ENCODE results near the gene IFNA14.
"Not testable (repeated sequence)": the region's sequence is repeated elsewhere in the genome, so short reads cannot be mapped to it uniquely, and the experiment has no call there.

Gene IFNA14

DNA sequence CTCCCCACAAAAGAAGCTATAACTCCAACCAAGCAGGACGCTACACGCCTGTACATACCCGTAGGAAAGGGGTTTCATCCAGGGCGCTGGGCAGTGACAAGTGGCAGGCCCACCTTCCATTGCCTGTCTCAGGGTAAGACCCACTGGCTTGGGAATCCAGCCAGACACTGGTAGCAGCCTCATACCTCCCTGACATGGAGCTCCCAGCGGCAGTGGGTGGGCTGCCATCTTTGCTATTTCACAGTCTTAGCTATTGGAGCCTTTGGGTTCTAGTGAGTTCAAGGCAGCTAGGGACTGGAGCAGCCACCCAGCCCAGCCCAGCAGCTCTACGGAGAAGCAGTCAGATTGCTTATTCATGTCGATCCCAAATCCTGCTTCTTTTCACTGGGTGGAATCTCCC is 29.5 kb downstream of the IFNA14 start (continued):
- TF ChIP-seq ZNF548 (tag by site-specific recombination; IDR thresholded peaks at IDR 0.05), result no peak
- TF ChIP-seq ZNF248 (tag by site-specific recombination; IDR thresholded peaks at IDR 0.05), result no peak
- TF ChIP-seq TCF7L2 (IDR thresholded peaks at IDR 0.05; ENCODE audit: borderline replicate concordance, low read depth, low read length), result no peak
- TF ChIP-seq, protein P1, sequence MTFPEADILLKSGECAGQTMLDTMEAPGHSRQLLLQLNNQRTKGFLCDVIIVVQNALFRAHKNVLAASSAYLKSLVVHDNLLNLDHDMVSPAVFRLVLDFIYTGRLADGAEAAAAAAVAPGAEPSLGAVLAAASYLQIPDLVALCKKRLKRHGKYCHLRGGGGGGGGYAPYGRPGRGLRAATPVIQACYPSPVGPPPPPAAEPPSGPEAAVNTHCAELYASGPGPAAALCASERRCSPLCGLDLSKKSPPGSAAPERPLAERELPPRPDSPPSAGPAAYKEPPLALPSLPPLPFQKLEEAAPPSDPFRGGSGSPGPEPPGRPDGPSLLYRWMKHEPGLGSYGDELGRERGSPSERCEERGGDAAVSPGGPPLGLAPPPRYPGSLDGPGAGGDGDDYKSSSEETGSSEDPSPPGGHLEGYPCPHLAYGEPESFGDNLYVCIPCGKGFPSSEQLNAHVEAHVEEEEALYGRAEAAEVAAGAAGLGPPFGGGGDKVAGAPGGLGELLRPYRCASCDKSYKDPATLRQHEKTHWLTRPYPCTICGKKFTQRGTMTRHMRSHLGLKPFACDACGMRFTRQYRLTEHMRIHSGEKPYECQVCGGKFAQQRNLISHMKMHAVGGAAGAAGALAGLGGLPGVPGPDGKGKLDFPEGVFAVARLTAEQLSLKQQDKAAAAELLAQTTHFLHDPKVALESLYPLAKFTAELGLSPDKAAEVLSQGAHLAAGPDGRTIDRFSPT (tag by site-specific recombination; IDR thresholded peaks at IDR 0.05), result no peak

DNA sequence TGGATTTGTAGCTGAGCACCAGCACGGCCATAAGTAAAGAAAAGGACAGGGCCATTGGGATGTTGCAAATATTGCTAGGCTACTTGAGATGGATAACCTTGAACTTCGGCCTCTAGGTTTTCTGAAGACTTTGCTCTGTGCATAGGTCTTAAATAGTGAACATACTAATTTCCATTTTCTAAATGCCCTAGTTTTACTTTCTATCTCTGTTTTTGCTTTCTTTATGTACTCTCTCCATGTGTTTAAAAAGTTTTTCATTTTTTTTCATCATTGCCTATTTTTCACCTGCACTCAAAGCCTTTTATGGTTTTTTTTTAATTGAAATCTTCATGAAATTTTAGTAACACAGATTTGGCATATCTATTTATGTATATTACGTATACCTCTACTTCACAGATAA is 32.8 kb downstream of the IFNA14 start, which contains the start of gene IFNA10:
TSS of gene IFNA10 (minus strand) at position 101 of the 400 bp plus-strand sequence. CDS start at position 55, 46 bp downstream.
- H3K9me3 ChIP-seq (ENCODE audit: control insufficient read depth, insufficient read depth, low read depth, low read length); H3K27ac ChIP-seq (ENCODE audit: extremely low read depth, low read depth, low read length); H3K36me3 ChIP-seq (ENCODE audit: control insufficient read depth in 2 of 2, insufficient read depth in 1 of 2, low read length in 2 of 2); H3K4me1 ChIP-seq (ENCODE audit: control insufficient read depth, insufficient read depth, low read length); H3K4me3 ChIP-seq (ENCODE audit: low read depth, low read length); POLR2A ChIA-PET: not testable (repeated sequence)
- CTCF ChIA-PET, result interaction anchor here (0.6 to 1.4 kb wide), 4 partner anchors 12 to 770 kb away, joined by 3 to 5 read pairs (median 5); no protein-coding TSS in a partner anchor

DNA sequence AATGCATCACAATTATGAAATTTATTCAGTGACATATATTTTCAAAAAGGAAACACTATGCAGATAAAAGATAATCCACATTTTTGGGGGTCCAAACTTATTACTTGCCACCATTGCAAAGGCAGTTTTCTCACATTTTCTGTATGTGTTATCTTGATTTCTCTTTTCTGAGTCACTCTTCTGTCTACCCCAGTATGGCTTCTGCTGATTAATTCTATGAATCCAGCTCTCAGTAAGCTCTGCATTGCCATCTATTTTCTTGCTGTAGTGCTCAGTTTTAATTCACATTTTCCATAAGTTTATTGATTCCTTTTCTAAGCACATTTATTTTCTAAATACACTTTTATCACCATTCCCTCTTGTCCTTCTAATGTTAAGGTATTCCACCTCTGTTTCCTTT is 34.6 kb downstream of the IFNA14 start:
- Histone ChIP-seq H3K9me3 (ENCODE audit: control insufficient read depth, insufficient read depth, low read depth, low read length) (no peaks in the 10 kb centered on the region), H3K36me3 (ENCODE audit: control insufficient read depth in 2 of 2, insufficient read depth in 1 of 2, low read length in 2 of 2) (no peaks in the 10 kb centered on the region), H3K27ac (ENCODE audit: extremely low read depth, low read depth, low read length) (no peak overlapping the region), H3K4me1 (ENCODE audit: control insufficient read depth, insufficient read depth, low read length) (no peaks in the 10 kb centered on the region), H3K4me3 (ENCODE audit: low read depth, low read length) (no peak overlapping the region)
- POLR2A ChIA-PET, result no interaction called here
- CTCF ChIA-PET, result no interaction called here
- TF ChIP-seq, protein P2, sequence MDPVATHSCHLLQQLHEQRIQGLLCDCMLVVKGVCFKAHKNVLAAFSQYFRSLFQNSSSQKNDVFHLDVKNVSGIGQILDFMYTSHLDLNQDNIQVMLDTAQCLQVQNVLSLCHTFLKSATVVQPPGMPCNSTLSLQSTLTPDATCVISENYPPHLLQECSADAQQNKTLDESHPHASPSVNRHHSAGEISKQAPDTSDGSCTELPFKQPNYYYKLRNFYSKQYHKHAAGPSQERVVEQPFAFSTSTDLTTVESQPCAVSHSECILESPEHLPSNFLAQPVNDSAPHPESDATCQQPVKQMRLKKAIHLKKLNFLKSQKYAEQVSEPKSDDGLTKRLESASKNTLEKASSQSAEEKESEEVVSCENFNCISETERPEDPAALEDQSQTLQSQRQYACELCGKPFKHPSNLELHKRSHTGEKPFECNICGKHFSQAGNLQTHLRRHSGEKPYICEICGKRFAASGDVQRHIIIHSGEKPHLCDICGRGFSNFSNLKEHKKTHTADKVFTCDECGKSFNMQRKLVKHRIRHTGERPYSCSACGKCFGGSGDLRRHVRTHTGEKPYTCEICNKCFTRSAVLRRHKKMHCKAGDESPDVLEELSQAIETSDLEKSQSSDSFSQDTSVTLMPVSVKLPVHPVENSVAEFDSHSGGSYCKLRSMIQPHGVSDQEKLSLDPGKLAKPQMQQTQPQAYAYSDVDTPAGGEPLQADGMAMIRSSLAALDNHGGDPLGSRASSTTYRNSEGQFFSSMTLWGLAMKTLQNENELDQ (tag by site-specific recombination; IDR thresholded peaks at IDR 0.05; ENCODE audit: low read depth), result no peak
- no peak for TF ChIP-seq ZNF549 (tag by site-specific recombination; IDR thresholded peaks at IDR 0.05)
- TF ChIP-seq SP3 (tag by site-specific recombination; IDR thresholded peaks at IDR 0.05), result no peak
- TF ChIP-seq ZNF561 (tag by site-specific recombination; IDR thresholded peaks at IDR 0.05; ENCODE audit: borderline replicate concordance), result no peak
- TF ChIP-seq, protein P1 (tag by site-specific recombination; IDR thresholded peaks at IDR 0.05), result no peak
- TF ChIP-seq, protein P3, sequence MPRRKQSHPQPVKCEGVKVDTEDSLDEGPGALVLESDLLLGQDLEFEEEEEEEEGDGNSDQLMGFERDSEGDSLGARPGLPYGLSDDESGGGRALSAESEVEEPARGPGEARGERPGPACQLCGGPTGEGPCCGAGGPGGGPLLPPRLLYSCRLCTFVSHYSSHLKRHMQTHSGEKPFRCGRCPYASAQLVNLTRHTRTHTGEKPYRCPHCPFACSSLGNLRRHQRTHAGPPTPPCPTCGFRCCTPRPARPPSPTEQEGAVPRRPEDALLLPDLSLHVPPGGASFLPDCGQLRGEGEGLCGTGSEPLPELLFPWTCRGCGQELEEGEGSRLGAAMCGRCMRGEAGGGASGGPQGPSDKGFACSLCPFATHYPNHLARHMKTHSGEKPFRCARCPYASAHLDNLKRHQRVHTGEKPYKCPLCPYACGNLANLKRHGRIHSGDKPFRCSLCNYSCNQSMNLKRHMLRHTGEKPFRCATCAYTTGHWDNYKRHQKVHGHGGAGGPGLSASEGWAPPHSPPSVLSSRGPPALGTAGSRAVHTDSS (tag by site-specific recombination; IDR thresholded peaks at IDR 0.05), result no peak
- TF ChIP-seq ZNF654 (tag by site-specific recombination; IDR thresholded peaks at IDR 0.05; ENCODE audit: low read depth), result no peak
- no peak for TF ChIP-seq ZNF223 (tag by site-specific recombination; IDR thresholded peaks at IDR 0.05)
- no peak for TF ChIP-seq ZNF274 (IDR thresholded peaks at IDR 0.05; ENCODE audit: low read length)
- TF ChIP-seq ZNF274 (tag by site-specific recombination; IDR thresholded peaks at IDR 0.05; ENCODE audit: borderline replicate concordance), result no peak
- TF ChIP-seq, protein P4, sequence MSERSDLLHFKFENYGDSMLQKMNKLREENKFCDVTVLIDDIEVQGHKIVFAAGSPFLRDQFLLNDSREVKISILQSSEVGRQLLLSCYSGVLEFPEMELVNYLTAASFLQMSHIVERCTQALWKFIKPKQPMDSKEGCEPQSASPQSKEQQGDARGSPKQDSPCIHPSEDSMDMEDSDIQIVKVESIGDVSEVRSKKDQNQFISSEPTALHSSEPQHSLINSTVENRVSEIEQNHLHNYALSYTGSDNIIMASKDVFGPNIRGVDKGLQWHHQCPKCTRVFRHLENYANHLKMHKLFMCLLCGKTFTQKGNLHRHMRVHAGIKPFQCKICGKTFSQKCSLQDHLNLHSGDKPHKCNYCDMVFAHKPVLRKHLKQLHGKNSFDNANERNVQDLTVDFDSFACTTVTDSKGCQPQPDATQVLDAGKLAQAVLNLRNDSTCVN (tag by site-specific recombination; optimal IDR thresholded peaks at IDR 0.05), result no peak
- TF ChIP-seq ZNF133 (tag by site-specific recombination; IDR thresholded peaks at IDR 0.05), result no peak
- no peak for TF ChIP-seq ZNF138 (tag by site-specific recombination; IDR thresholded peaks at IDR 0.05; ENCODE audit: borderline replicate concordance)
- no peak for TF ChIP-seq ZNF747 (tag by site-specific recombination; IDR thresholded peaks at IDR 0.05)
- TF ChIP-seq, protein P5, sequence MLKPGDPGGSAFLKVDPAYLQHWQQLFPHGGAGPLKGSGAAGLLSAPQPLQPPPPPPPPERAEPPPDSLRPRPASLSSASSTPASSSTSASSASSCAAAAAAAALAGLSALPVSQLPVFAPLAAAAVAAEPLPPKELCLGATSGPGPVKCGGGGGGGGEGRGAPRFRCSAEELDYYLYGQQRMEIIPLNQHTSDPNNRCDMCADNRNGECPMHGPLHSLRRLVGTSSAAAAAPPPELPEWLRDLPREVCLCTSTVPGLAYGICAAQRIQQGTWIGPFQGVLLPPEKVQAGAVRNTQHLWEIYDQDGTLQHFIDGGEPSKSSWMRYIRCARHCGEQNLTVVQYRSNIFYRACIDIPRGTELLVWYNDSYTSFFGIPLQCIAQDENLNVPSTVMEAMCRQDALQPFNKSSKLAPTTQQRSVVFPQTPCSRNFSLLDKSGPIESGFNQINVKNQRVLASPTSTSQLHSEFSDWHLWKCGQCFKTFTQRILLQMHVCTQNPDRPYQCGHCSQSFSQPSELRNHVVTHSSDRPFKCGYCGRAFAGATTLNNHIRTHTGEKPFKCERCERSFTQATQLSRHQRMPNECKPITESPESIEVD (tag by site-specific recombination; IDR thresholded peaks at IDR 0.05), result no peak
- TF ChIP-seq ZSCAN16 (tag by site-specific recombination; IDR thresholded peaks at IDR 0.05), result no peak

DNA sequence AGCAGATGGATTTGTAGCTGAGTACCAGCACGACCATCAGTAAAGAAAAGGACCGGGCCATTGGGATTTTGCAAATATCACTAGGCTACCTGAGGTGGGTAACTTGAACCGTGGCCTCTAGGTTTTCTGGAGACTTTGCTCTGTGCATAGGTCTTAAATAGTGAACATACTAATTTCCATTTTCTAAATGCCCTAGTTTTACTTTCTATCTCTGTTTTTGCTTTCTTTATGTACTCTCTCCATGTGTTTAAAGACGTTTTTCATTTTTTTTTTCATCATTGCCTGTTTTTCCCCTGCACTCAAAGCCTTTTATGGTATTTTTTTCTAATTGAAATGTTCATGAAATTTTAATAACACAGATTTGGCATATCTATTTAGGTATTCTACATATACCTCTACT is 37.7 kb downstream of the IFNA14 start, which contains the start of gene IFNA7:
TSS of gene IFNA7 (minus strand) at position 101 of the 400 bp plus-strand sequence. CDS start at position 61, 40 bp downstream.
- H3K27ac ChIP-seq (ENCODE audit: extremely low read depth, low read depth, low read length); POLR2A ChIA-PET; H3K9me3 ChIP-seq (ENCODE audit: control insufficient read depth, insufficient read depth, low read depth, low read length); H3K36me3 ChIP-seq (ENCODE audit: control insufficient read depth in 2 of 2, insufficient read depth in 1 of 2, low read length in 2 of 2); H3K4me1 ChIP-seq (ENCODE audit: control insufficient read depth, insufficient read depth, low read length); H3K4me3 ChIP-seq (ENCODE audit: low read depth, low read length): not testable (repeated sequence)
- CTCF ChIA-PET, result interaction anchor here (0.7 to 2.5 kb wide), 2 partner anchors 11 to 27 kb away, joined by 4 to 8 read pairs; no protein-coding TSS in a partner anchor

Measured in HEK293 (cell line).